ENCODE measurements around the gene CIRBP.
A peak's percentile ranks its signal among the peaks of the same experiment; 100 is the strongest.

CIRBP gene

DNA sequence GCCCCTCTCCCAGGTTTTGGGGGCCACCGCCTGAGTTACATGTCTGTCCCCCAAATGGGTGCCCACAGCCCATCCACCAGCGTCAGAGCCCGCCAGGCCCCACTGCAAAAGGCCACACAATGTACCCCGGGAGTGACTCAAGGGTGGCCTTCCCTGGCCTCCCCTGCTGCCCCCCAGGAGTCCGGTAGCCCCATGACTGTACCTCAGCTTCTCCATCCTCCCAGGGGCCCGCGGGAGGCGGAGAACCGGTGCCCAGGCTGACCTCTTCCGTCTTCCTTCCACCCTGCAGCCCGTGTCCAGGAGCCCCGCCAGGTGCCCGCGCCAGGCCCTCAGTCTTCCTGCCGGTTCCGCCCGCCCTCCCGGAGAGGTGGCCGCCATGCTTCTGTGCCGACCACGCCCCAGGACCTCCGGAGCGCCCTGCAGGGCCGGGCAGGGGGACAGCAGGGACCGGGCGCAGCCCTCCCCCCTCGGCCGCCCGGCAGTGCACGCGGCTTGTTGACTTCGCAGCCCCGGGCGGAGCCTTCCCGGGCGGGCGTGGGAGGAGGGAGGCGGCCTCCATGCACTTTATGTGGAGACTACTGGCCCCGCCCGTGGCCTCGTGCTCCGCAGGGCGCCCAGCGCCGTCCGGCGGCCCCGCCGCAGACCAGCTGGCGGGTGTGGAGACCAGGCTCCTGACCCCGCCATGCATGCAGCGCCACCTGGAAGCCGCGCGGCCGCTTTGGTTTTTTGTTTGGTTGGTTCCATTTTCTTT, 41.7 kb upstream of the CIRBP start:
- peak in 1 of 2 experiments; percentile 37 for DNase-seq
- TF ChIP-seq POLR2A (IDR thresholded peaks at IDR 0.05; ENCODE audit: low read length) (no peak), GATA1 (IDR thresholded peaks at IDR 0.05; ENCODE audit: low read depth, low read length) (no peak)

DNA sequence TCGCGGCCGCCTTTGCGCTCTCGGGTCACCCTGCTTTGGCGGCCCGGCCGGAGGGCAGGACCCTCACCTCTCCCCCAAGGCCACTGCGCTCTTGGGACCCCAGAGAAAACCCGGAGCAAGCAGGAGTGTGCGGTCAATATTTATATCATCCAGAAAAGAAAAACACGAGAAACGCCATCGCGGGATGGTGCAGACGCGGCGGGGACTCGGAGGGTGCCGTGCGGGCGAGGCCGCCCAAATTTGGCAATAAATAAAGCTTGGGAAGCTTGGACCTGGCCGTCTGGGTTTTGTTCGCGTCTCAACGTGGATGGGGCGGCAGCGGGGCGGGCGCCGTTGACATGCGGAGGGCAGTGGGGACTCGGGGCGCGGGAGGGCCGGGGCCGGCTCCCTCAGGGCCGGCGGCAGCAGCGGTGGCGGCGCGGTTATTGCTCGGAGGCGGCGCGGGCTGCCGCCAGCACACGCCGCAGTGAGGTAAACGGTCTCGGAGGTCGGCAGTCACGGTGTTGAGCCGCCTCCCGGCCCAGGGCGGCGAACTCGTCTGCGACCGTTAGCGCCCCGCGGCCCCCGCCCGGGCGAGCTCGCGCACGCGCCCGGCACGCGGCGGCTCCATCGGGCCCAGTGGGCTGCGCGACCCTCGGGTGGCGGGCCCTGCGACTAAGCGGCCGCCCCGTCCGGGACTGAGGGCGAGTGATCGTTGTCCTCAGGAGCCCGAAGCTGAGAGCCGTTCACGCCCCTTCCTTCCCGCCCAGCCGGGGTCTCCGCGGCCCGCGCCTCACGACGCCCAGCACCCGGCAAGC, 40.8 kb upstream of the CIRBP start:
- no peak for DNase-seq
- no peak for TF ChIP-seq POLR2A (IDR thresholded peaks at IDR 0.05; ENCODE audit: low read length)
- no peak for TF ChIP-seq GATA1 (IDR thresholded peaks at IDR 0.05; ENCODE audit: low read depth, low read length)

DNA sequence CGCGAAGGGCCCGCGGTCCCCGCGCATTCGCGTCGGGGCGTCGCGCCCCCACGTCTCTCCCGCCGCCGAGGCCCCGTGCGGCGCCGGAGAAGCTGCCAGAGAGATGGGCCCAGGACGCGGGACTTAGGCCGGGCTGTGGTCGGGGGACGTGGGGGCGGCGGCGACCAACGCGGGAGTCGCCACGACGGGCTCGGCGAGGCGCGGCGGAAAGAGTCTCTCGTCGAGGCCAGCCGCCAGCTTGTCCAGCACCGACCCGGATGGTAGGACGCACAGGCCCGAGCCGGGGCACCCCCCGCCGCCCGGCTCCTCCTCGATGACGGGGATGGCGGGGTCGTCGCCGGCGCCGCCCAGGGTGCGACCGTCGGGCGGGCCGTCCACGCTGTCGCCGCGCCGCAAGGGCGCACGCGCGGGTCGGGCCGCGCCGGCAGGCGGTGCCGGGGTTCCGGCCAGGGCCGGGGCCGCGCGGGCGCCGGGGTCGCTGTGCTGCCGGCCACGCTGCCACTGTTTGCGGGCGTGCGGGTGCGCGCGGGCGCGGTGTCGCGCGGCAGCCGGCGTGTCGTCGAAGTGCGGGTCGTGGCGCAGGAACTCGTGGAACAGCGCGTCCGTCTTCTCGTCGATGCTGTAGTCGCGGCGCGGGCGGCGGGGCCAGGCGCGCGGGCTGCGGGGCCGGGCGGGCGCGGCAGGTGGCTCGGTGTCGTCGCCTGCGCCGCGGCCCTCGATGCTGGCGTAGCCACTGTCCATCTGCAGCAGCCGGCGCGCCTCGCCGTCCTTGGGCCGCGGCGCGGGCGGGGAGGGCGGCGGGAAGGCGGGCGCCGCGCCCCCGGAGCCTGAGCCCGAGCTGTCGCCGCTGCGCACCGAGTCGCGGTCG, 39.8 kb upstream of the CIRBP start:
- no peak for DNase-seq
- TF ChIP-seq GATA1 (IDR thresholded peaks at IDR 0.05; ENCODE audit: low read depth, low read length) (no peak), POLR2A (IDR thresholded peaks at IDR 0.05; ENCODE audit: low read length) (no peak)

DNA sequence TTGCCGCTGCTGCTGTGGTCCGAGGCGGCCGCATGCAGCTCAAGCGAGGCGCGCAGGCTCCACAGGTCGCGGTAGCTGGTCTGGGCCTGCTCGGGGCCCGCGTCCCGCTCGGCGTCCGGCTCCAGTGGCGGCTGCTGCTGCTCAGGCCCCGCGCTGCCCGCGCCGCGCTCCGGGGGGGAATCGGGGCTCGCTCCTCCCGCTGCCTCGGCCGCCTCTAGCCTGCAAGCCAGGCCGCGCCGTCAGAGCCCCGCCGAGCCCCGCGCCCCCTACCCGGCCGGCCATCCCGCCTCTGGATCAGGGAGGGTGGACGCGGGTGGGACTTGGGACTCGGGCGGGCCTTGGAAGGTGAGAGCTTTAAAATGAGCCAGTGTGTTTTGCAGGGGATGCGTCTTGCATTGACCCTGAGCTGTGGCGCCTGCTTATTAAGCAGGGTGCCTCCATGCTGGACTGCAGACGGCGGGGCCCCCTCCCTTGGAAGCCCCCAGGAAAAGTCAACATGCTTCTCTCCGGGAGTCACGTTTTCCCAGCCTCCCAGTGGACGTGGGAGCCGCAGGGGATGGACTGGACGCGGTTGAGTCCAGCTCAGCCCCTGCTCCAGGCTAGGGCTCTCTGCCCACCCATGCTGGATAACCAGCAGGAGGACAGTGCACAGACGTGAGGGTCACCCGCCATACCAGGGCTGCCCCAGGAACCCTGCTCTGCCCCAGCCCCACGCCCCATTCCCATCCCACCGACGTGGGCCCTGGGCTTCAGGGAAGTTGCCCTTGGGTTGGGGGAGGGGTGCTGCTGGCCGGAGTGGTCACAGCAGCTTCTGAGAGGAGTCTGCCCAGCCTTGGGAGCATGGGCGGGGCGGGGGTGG, 39.0 kb upstream of the CIRBP start:
- TF ChIP-seq GATA1 (IDR thresholded peaks at IDR 0.05; ENCODE audit: low read depth, low read length) (no peak), POLR2A (IDR thresholded peaks at IDR 0.05; ENCODE audit: low read length) (no peak)
- DNase-seq = no peak

DNA sequence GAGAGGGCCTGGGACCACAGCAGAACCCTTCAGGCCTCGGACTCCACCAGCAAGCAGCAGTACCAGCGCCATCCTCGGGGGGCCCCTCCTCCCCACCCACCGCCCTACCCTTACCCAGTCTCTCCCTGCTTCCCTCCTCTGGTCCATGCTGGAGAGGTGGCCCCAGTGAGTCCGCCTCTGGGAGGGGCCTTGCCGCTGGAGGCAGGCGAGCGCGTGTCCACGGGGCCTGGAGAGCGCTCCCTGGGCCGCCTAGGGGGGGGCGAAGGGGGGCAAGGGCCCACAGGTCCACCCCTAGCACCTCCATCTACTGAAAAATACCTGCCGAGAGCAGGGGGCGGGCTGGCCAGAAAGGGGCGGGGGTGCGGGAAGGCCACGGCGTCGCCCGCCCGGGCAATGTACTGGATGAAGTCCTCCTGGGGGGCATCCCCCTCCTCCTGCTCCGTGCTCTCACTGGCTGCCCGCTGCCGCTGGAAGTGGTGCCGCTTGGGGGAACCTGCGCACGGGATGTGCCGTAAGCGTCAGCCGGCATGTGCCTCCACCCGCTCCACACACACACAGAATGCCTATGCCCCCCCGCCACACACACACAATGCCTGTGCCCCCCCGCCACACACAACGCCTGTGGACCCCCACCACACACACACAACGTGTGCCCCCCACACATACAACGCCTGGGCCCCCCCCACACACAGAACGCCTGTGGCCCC, 38.2 kb upstream of the CIRBP start:
- TF ChIP-seq GATA1 (IDR thresholded peaks at IDR 0.05; ENCODE audit: low read depth, low read length) (no peak), POLR2A (IDR thresholded peaks at IDR 0.05; ENCODE audit: low read length) (no peak)
- no peak for DNase-seq

DNA sequence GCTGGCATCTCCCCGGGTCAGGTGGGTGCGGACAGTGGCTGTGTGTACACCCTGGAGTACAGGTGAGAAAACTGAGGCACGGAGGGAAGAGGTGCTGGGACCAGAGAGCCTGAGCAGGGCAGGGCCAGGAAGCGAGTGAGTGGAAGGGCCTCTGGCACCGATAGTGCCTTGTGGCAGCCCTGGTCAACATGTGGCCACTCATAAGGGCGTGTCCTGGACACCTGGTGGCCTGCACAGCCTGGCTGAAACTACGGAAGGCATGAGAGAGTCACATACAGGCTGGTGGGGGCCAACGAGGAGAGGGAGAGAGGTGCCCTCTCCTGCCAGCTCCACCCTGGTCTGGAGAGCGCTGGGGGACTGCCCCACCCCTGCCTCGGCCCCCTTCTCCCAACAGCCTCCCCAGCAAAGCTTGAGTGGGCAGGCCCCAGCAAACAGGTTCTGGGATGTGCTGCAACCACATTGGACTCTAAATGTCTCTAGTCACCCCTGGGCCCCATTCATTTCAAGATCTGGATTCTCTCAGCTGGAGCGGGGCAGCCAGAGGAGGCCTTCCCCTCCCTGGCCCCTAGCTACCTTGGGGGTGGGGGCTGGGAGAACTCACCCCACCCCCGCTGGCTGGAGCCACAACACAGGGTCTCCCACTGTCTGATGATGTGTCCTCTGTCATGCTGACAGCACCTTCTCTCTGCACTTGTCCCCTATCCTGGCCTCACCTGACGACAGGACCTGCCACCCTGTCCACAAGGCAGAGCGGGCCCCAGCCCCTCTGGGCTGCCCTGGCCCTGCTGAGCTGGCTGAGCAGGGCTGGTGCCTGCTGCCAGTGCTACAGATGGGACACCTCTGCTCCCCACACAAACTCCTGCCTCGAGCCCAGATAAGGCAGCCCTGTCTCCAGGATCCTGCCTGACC, 37.1 kb upstream of the CIRBP start:
- no peak for TF ChIP-seq POLR2A (IDR thresholded peaks at IDR 0.05; ENCODE audit: low read length)
- no peak for TF ChIP-seq GATA1 (IDR thresholded peaks at IDR 0.05; ENCODE audit: low read depth, low read length)
- peak in 1 of 2 experiments; percentile 36 for DNase-seq

DNA sequence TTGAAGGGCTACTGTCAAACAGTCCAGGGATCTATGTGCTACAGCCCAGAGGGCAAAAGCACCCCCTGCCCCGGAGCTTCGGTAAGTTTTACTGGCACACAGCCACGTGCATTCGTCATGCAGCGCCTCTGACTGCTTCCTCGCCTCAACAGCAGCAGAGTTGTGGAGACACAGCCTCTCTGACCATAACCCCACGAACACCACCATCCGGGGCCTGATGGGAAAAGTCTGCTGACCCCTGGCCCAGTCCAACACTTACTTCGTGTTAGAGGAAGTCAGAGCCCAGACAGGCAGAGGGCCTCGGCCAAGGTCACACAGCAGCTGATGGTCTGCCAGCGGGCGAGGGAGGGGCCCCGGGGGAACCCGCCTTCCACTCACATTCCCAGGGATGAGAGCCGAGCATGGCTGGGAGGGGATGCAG, 36.5 kb upstream of the CIRBP start:
- DNase-seq = peak in 1 of 2 experiments; percentile 58
- no peak for TF ChIP-seq GATA1 (IDR thresholded peaks at IDR 0.05; ENCODE audit: low read depth, low read length)
- TF ChIP-seq POLR2A (IDR thresholded peaks at IDR 0.05; ENCODE audit: low read length) = no peak

DNA sequence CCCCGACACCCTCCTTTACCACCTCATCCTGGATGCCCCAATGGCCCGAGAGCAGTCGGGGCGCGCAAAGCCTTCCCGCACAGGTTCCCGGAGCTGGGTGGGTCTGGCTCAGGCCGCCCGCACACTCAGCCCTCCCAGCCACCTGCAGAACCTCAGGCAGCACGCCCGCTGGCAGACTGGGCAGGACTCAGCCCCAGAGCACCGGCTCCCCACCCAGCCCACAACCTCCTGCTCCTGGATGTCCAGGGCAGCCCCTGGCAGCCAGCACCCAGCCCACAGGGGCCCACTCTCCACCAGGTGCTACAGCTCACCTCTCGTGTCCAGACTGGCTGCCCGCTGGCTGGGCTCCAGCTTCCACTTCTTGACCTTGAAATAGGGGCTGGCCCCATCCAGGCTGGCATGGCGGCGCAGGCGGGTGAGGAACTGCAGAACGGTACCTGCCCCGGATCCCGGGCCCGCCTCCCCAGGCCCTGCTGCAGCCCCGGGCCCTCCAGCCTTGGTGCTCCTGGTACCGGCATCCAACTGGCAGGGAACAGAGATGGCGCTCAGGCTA, 35.9 kb upstream of the CIRBP start:
- no peak for TF ChIP-seq POLR2A (IDR thresholded peaks at IDR 0.05; ENCODE audit: low read length)
- no peak for TF ChIP-seq GATA1 (IDR thresholded peaks at IDR 0.05; ENCODE audit: low read depth, low read length)

DNA sequence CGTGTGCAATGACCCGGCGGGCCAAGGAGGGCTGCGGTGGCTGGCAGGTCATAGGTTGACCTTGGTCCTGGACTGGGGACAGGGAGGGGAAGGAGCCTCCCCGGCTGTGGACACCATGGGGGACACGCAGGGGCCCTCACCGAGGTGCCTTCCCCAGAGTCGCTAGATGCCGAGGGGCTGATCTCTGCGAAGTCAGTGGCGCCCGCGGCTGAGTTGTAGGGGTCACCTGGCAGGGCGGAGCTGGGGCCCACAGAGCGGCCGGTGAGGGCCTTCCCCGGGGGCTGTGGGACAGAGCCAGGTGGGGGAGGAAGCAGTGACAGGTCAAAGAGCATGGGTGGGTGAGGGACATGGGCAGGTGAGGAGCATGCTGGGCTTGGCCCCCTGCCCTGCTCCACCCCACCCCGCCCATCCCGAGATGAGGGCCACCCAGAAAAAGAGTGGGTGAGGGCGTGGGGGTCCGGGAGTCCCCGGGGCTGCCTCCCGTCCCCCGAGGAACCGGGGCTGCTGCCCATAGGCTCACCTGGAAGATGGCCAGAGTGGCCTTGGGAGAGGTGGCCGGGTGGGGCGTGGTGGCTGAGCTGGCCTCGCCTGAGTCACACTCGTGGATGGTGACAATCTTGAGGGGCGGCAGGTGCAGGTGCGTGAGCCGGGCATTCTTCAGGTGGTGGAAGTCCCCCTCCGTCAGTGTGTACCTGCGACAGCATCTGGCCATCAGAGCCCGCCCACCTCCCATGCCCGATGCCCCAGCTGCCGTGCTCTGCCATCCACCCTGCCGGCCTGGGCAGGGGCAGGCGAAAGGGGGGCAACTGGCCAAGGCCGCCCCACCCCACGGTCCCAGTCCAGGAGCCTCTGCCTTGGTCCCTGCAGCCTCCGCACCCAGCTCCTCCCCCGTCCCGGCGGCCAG, 34.8 kb upstream of the CIRBP start:
- no peak for DNase-seq
- TF ChIP-seq POLR2A (IDR thresholded peaks at IDR 0.05; ENCODE audit: low read length) (no peak), GATA1 (IDR thresholded peaks at IDR 0.05; ENCODE audit: low read depth, low read length) (no peak)

More for the DNA sequence above, 35.9 kb upstream of the CIRBP start:
- no peak for DNase-seq

DNA sequence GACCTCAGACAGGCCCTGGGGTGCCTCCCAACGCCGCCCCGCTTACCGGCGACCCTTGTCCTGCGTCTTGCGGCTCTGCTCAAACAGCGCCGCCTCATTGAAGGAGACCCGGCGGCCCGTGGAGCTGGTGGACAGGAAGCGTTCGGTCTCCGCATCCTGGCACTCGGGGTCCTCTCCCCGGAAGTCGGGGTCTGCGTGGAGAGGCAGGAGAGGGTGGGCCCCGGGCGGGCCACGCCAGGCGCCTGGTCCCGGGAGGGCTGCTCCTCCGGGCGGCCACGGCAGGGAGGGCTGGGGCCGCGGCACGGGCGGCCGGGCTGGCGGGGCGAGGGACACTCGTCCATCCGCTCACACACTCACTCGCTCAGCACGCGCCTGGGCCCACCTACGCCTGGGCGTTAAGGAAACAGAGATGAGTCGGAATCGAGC, 34.2 kb upstream of the CIRBP start:
- DNase-seq = no peak
- no peak for TF ChIP-seq GATA1 (IDR thresholded peaks at IDR 0.05; ENCODE audit: low read depth, low read length)
- no peak for TF ChIP-seq POLR2A (IDR thresholded peaks at IDR 0.05; ENCODE audit: low read length)
